Naive thymus-derived CD4-positive, alpha-beta T cell (primary cell): ENCODE measurements around the gene VEGFA. TPM values are rescaled to one million over a fixed set of nuclear protein-coding genes. Genes with fewer than 3 reads are reported as not detected.
A peak's percentile ranks its signal among the peaks of the same experiment; 100 is the strongest.

Experiments
- ATAC-seq: fragments of 150-1000 bp; cut with Tn5 transposase; 2 replicates; pipeline ENCODE4 v1.10.0; 2021; ENCODE audit warnings: mild to moderate bottlenecking, moderate library complexity
- CTCF ChIA-PET: fragments of 350-600 bp; sonication (Branson Sonifier 250); formaldehyde crosslinking; loops from one replicate; lab custom pipeline; 2021; ENCODE audit warnings: antibody characterized with exemption; lab: Charles Lee
- POLR2A ChIA-PET: fragments of 350-600 bp; sonication (Branson Sonifier 250); formaldehyde crosslinking; loops from one replicate; lab custom pipeline; 2021; ENCODE audit warnings: antibody characterized with exemption, inconsistent platforms; lab: Charles Lee
- DNase-seq, 9 donors: peaks; one replicate each; pipeline versions ENCODE4 v3.0.0 to v3.0.0-alpha.2; 2020 to 2022; ENCODE audit warnings: mixed read lengths in 1 of 9
- H3K27ac ChIP-seq: one replicate; pipeline ENCODE4 v1.7.0; 2013; ENCODE audit warnings: mild to moderate bottlenecking, low read depth, low read length, moderate library complexity
- H3K27me3 ChIP-seq, 2 donors: one replicate each; pipeline ENCODE4 v1.7.0; 2013; ENCODE audit warnings: low read length in 2 of 2, mild to moderate bottlenecking in 2 of 2, moderate library complexity in 2 of 2; ENCODE audit not compliant: control insufficient read depth in 2 of 2, insufficient read depth in 2 of 2
- H3K36me3 ChIP-seq, 3 experiments: 1 replicate in 2 of 3; 2 replicates in 1 of 3; pipeline ENCODE4 v1.7.0; 2013; ENCODE audit warnings: low read length in 3 of 3, mild to moderate bottlenecking in 3 of 3, moderate library complexity in 1 of 3; ENCODE audit not compliant: insufficient read depth in 3 of 3, control insufficient read depth in 2 of 3
- H3K4me1 ChIP-seq, 2 donors: one replicate each; pipeline ENCODE4 v1.7.0; 2013; ENCODE audit warnings: low read length in 2 of 2, mild to moderate bottlenecking in 2 of 2, moderate library complexity in 1 of 2; ENCODE audit not compliant: control insufficient read depth in 2 of 2, insufficient read depth in 2 of 2
- H3K4me3 ChIP-seq: 2 replicates; pipeline ENCODE4 v1.7.0; 2013; ENCODE audit warnings: mild to moderate bottlenecking, low read length
- H3K9me3 ChIP-seq, 3 experiments: 1 replicate in 2 of 3; 2 replicates in 1 of 3; pipeline ENCODE4 v1.7.0; 2013; ENCODE audit warnings: low read length in 3 of 3; ENCODE audit not compliant: control insufficient read depth in 2 of 3
- H3K27ac Mint-ChIP-seq, 9 donors: one replicate each; pipeline ENCODE4 v1.8.0; 2020 to 2022; ENCODE audit warnings: mixed read lengths in 9 of 9, mild to moderate bottlenecking in 8 of 9, moderate library complexity in 5 of 9, inconsistent platforms in 2 of 9
- H3K27me3 Mint-ChIP-seq, 5 donors: one replicate each; pipeline ENCODE4 v1.8.0; 2021 to 2022; ENCODE audit warnings: mixed read lengths in 5 of 5, mild to moderate bottlenecking in 1 of 5
- H3K36me3 Mint-ChIP-seq, 5 donors: one replicate each; pipeline ENCODE4 v1.8.0; 2020 to 2022; ENCODE audit warnings: mixed read lengths in 5 of 5, mild to moderate bottlenecking in 3 of 5, inconsistent platforms in 1 of 5
- H3K4me1 Mint-ChIP-seq, 7 donors: one replicate each; pipeline ENCODE4 v1.8.0; 2020 to 2022; ENCODE audit warnings: mixed read lengths in 7 of 7, mild to moderate bottlenecking in 3 of 7, inconsistent platforms in 1 of 7
- H3K4me3 Mint-ChIP-seq, 10 donors: one replicate each; pipeline ENCODE4 v1.8.0; 2020 to 2022; ENCODE audit warnings: mild to moderate bottlenecking in 10 of 10, mixed read lengths in 10 of 10, moderate library complexity in 6 of 10, inconsistent platforms in 2 of 10
- H3K9me3 Mint-ChIP-seq, 11 donors: one replicate each; pipeline ENCODE4 v1.8.0; 2020 to 2022; ENCODE audit warnings: mixed read lengths in 11 of 11, mild to moderate bottlenecking in 4 of 11, inconsistent platforms in 1 of 11, moderate library complexity in 1 of 11
- intact Hi-C, 2 donors: fragments of 100-400 bp; cut with micrococcal nuclease; formaldehyde crosslinking; loops; one replicate each; pipeline ENCODE4 v1.15.1; 2023
- polyA plus RNA-seq, 2 donors: library from polyadenylated mRNA; unstranded; fragments of 300-500 nt; fragmentation: Illumina TruSeq; gene quantifications; one replicate each; pipeline ENCODE4 v1.2.3, GENCODE V29; 2021
- total RNA-seq, 6 experiments: library from RNA in 5 of 6; stranded (reverse) in 5 of 6; gene quantifications; 1 replicate in 5 of 6; 2 replicates in 1 of 6; pipeline ENCODE4 v1.2.3 and lab custom pipeline; 2021 to 2026

Gene VEGFA
- total and polyA plus RNA-seq, 7 experiments from 2014 or later, result 0.26 to 72.1 (median 10.2) TPM; not detected in 1

- no peak overlapping the region for H3K27ac Mint-ChIP-seq
- Histone ChIP-seq H3K27me3 (no peaks in the 10 kb centered on the region), H3K4me3 (no peak overlapping the region), H3K9me3 (no peaks in the 10 kb centered on the region), H3K27ac (no peak overlapping the region), H3K4me1 (no peaks in the 10 kb centered on the region), H3K36me3 (no peaks in the 10 kb centered on the region)
- DNase-seq (no peak), ATAC-seq (no peak)
- ChIA-PET CTCF (no interaction called here), POLR2A (no interaction called here)
- H3K4me1 Mint-ChIP-seq, result peaks cover 0 to 2% (median 0%) of the 10 kb centered on the region in 7 donors
- H3K9me3 Mint-ChIP-seq, result peaks cover 0 to 1% (median 0%) of the 10 kb centered on the region in 11 donors
- no peak overlapping the region for H3K4me3 Mint-ChIP-seq
- peaks cover 0 to 28% (median 8%) of the 10 kb centered on the region in 5 donors for H3K27me3 Mint-ChIP-seq
- H3K36me3 Mint-ChIP-seq, result no peaks in the 10 kb centered on the region
- intact Hi-C loops, result no loop called here
Measured at GRCh38 chr6:43750622-43751021, 19.4 kb upstream of the VEGFA start.

- Mint-ChIP-seq H3K9me3 (peaks cover 0 to 2% (median 0%) of the 10 kb centered on the region in 11 donors), H3K4me1 (peaks cover 0 to 2% (median 0%) of the 10 kb centered on the region in 7 donors), H3K27ac (no peak overlapping the region), H3K4me3 (no peak overlapping the region), H3K36me3 (no peaks in the 10 kb centered on the region), H3K27me3 (peaks cover 0 to 11% (median 0%) of the 10 kb centered on the region in 5 donors)
- no peak for DNase-seq
- Histone ChIP-seq H3K36me3 (no peaks in the 10 kb centered on the region), H3K27ac (no peak overlapping the region), H3K27me3 (no peaks in the 10 kb centered on the region), H3K9me3 (no peaks in the 10 kb centered on the region), H3K4me1 (no peaks in the 10 kb centered on the region), H3K4me3 (no peak overlapping the region)
- ChIA-PET POLR2A (no interaction called here), CTCF (no interaction called here)
- ATAC-seq, result no peak
- intact Hi-C loops, result no loop called here
Measured at GRCh38 chr6:43753570-43754183, 16.3 kb upstream of the VEGFA start.

- ATAC-seq (no peak), DNase-seq (no peak)
- intact Hi-C loops, result loop anchor here (2.0 to 5.0 kb wide), 3 partner anchors 91 to 151 kb away; no protein-coding TSS in a partner anchor
- Histone ChIP-seq H3K36me3 (no peaks in the 10 kb centered on the region), H3K4me3 (no peak overlapping the region), H3K27ac (no peak overlapping the region), H3K9me3 (no peaks in the 10 kb centered on the region), H3K4me1 (no peaks in the 10 kb centered on the region), H3K27me3 (no peaks in the 10 kb centered on the region)
- ChIA-PET POLR2A (no interaction called here), CTCF (no interaction called here)
- H3K36me3 Mint-ChIP-seq, result no peaks in the 10 kb centered on the region
- peaks cover 0 to 1% (median 0%) of the 10 kb centered on the region in 7 donors for H3K4me1 Mint-ChIP-seq
- peaks cover 0 to 2% (median 0%) of the 10 kb centered on the region in 11 donors for H3K9me3 Mint-ChIP-seq
- no peak overlapping the region for H3K4me3 Mint-ChIP-seq
- H3K27me3 Mint-ChIP-seq, result peaks cover 0 to 15% (median 0%) of the 10 kb centered on the region in 5 donors
- peak overlapping the region in 1 of 9 donors; percentile 46 for H3K27ac Mint-ChIP-seq
Measured at GRCh38 chr6:43757966-43758616, 11.9 kb upstream of the VEGFA start.

- POLR2A ChIA-PET, result no interaction called here
- ATAC-seq (peak; percentile 58), DNase-seq (peak in 1 of 9 donors; percentile 42)
- no peak overlapping the region for H3K4me3 ChIP-seq
- no peaks in the 10 kb centered on the region for H3K27me3 ChIP-seq
- no peaks in the 10 kb centered on the region for H3K9me3 ChIP-seq
- CTCF ChIA-PET, result interaction anchor here (0.6 to 1.1 kb wide), 2 partner anchors 10 to 469 kb away, joined by 3 read pairs; no protein-coding TSS in a partner anchor
- H3K27me3 Mint-ChIP-seq, result peaks cover 0 to 16% (median 0%) of the 10 kb centered on the region in 5 donors
- H3K9me3 Mint-ChIP-seq, result peaks cover 0 to 2% (median 0%) of the 10 kb centered on the region in 11 donors
- no peak overlapping the region for H3K4me3 Mint-ChIP-seq
- intact Hi-C loops, result loop anchor here (2.0 to 5.0 kb wide), 3 partner anchors 91 to 151 kb away; no protein-coding TSS in a partner anchor
- no peaks in the 10 kb centered on the region for H3K36me3 Mint-ChIP-seq
- H3K27ac Mint-ChIP-seq, result peak overlapping the region in 1 of 9 donors; percentile 46
- peaks cover 0 to 3% (median 0%) of the 10 kb centered on the region in 7 donors for H3K4me1 Mint-ChIP-seq
- H3K36me3 ChIP-seq, result no peaks in the 10 kb centered on the region
- H3K27ac ChIP-seq, result no peak overlapping the region
- H3K4me1 ChIP-seq, result no peaks in the 10 kb centered on the region
Measured at GRCh38 chr6:43758617-43759050, 11.4 kb upstream of the VEGFA start.

GRCh38 chr6:43759136-43759906 lies 10.7 kb upstream of the VEGFA start:
- Mint-ChIP-seq H3K36me3 (no peaks in the 10 kb centered on the region), H3K4me3 (no peak overlapping the region), H3K4me1 (peaks cover 0 to 6% (median 0%) of the 10 kb centered on the region in 7 donors), H3K27ac (peak overlapping the region in 1 of 9 donors; percentile 30), H3K9me3 (peaks cover 0 to 2% (median 0%) of the 10 kb centered on the region in 11 donors), H3K27me3 (peaks cover 0 to 15% (median 0%) of the 10 kb centered on the region in 5 donors)
- no peaks in the 10 kb centered on the region for H3K27me3 ChIP-seq
- POLR2A ChIA-PET, result no interaction called here
- DNase-seq (no peak), ATAC-seq (no peak)
- H3K9me3 ChIP-seq, result no peaks in the 10 kb centered on the region
- H3K36me3 ChIP-seq, result no peaks in the 10 kb centered on the region
- H3K27ac ChIP-seq, result no peak overlapping the region
- intact Hi-C loops, result loop anchor here (2.0 to 5.0 kb wide), 3 partner anchors 92 to 152 kb away; no protein-coding TSS in a partner anchor
- no peaks in the 10 kb centered on the region for H3K4me1 ChIP-seq
- CTCF ChIA-PET, result interaction anchor here (0.6 to 1.1 kb wide), 2 partner anchors 9 to 468 kb away, joined by 3 read pairs; no protein-coding TSS in a partner anchor
- no peak overlapping the region for H3K4me3 ChIP-seq

- no peak overlapping the region for H3K4me3 Mint-ChIP-seq
- intact Hi-C loops, result loop anchor here (2.0 to 5.0 kb wide), 3 partner anchors 93 to 153 kb away; no protein-coding TSS in a partner anchor
- H3K27ac ChIP-seq, result no peak overlapping the region
- H3K9me3 Mint-ChIP-seq, result peaks cover 0 to 2% (median 0%) of the 10 kb centered on the region in 11 donors
- no peak for ATAC-seq
- no peaks in the 10 kb centered on the region for H3K36me3 Mint-ChIP-seq
- CTCF ChIA-PET, result interaction anchor here (0.6 kb wide), 1 partner anchor 1898 kb away, joined by 4 read pairs; no protein-coding TSS in a partner anchor
- H3K4me3 ChIP-seq, result no peak overlapping the region
- peaks cover 0 to 15% (median 0%) of the 10 kb centered on the region in 5 donors for H3K27me3 Mint-ChIP-seq
- H3K36me3 ChIP-seq, result no peaks in the 10 kb centered on the region
- H3K27ac Mint-ChIP-seq, result no peak overlapping the region
- H3K9me3 ChIP-seq, result no peaks in the 10 kb centered on the region
- peaks cover 0 to 6% (median 0%) of the 10 kb centered on the region in 7 donors for H3K4me1 Mint-ChIP-seq
- no peaks in the 10 kb centered on the region for H3K4me1 ChIP-seq
- no peaks in the 10 kb centered on the region for H3K27me3 ChIP-seq
- POLR2A ChIA-PET, result no interaction called here
- DNase-seq, result no peak
Measured at GRCh38 chr6:43759907-43760206, 10.2 kb upstream of the VEGFA start.
